ENCODE measurements around the gene KYAT1. TPM values are rescaled to one million over a fixed set of nuclear protein-coding genes. Genes with fewer than 3 reads are reported as not detected.

The KYAT1 gene
- total RNA-seq, 2 experiments from 2014 or later: 14.9 to 16.3 TPM

- no peak overlapping the region for H3K4me3 Mint-ChIP-seq
- peaks cover 2% of the 10 kb centered on the region for H3K36me3 Mint-ChIP-seq
- no peaks in the 10 kb centered on the region for H3K9me3 Mint-ChIP-seq
- no peaks in the 10 kb centered on the region for H3K4me1 Mint-ChIP-seq
- no peak overlapping the region for H3K27ac Mint-ChIP-seq
- ATAC-seq (ENCODE audit: low read depth) (no peak), DNase-seq (no peak)
- POLR2A ChIA-PET: interaction anchor here (0.6 kb wide), 1 partner anchor 63 kb away, joined by 4 read pairs; no protein-coding TSS in a partner anchor
- H3K27me3 Mint-ChIP-seq: no peaks in the 10 kb centered on the region
Observed at GRCh38 chr9:128836509-128837145, 45.1 kb downstream of the KYAT1 start.

DNA sequence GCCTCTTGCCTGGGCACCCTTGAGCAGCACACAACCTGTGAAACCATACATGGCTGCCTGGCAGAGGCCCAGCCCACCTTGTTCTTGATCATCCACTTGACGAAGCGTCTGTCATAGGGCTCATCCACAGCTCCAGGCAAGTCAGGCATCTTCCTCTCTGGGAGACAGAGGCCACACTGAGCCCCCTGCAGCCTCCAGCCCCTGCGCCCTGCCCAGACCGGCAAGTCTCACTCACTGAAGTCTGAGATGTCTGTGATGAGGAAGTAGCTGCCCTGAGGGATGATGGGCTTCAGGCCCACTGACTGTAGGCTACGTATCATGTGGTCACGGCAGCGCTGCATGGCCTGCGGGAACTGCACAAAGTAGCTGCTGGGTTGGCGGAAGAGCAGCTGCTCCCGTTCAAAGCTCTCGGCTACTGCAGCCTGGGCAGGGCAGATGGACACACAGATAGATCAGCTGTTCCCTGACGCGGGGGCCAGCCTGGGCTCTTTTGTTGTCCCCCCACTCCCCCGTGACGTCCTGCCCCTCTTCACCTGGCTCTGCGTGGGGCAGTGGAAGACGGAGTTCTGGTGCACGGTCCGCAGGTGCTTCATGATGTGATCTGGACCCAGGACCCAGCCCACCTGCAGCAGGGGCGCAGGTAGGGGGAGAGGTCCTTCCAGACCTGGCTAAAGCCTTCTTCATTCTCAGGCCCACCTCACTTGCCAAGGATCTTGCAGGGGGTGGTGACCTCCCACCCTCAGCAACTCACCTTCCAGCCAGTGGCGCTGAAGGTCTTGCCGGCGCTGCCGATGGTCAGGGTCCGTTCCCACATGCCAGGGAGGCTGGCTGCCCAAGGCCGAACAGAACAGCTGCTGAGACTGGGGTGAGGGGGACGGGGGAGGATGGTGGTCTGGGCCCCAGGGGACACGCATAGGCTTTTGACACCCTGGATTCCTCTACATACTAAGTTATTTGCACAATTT lies 46.2 kb downstream of the KYAT1 start:
- Mint-ChIP-seq H3K4me1 (no peaks in the 10 kb centered on the region), H3K4me3 (no peak overlapping the region), H3K9me3 (no peaks in the 10 kb centered on the region), H3K36me3 (peaks cover 2% of the 10 kb centered on the region), H3K27ac (no peak overlapping the region), H3K27me3 (no peaks in the 10 kb centered on the region)
- POLR2A ChIA-PET: interaction anchor here (0.6 to 0.9 kb wide), 2 partner anchors 17 to 62 kb away, joined by 3 to 4 read pairs; partner anchors contain the start of gene ENDOG
- no peak for ATAC-seq (ENCODE audit: low read depth)
- no peak for DNase-seq

DNA sequence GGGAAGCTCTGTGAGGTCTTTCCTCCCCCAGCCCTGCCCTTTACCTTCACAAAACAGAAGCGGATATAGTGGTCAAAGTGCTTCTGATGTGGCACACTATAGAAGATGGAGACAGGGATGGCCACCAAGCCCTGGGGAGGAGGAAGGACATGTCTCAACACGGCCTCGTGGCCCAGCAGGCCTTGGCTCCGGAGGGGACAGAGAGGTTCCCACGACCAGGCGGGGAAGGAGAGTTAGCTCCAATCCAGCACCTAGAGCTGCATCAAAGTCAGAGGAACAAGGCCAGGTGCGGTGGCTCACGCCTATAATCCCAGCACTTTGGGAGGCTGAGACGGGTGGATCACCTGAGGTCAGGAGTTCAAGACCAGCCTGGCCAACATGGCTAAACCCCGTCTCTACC lies 48.1 kb downstream of the KYAT1 start:
- no peak overlapping the region for H3K4me3 Mint-ChIP-seq
- POLR2A ChIA-PET: no interaction called here
- H3K36me3 Mint-ChIP-seq: peaks cover 5% of the 10 kb centered on the region
- H3K27me3 Mint-ChIP-seq: no peaks in the 10 kb centered on the region
- DNase-seq (no peak), ATAC-seq (ENCODE audit: low read depth) (no peak)
- H3K9me3 Mint-ChIP-seq: no peaks in the 10 kb centered on the region
- no peak overlapping the region for H3K27ac Mint-ChIP-seq
- peaks cover 12% of the 10 kb centered on the region for H3K4me1 Mint-ChIP-seq

DNA sequence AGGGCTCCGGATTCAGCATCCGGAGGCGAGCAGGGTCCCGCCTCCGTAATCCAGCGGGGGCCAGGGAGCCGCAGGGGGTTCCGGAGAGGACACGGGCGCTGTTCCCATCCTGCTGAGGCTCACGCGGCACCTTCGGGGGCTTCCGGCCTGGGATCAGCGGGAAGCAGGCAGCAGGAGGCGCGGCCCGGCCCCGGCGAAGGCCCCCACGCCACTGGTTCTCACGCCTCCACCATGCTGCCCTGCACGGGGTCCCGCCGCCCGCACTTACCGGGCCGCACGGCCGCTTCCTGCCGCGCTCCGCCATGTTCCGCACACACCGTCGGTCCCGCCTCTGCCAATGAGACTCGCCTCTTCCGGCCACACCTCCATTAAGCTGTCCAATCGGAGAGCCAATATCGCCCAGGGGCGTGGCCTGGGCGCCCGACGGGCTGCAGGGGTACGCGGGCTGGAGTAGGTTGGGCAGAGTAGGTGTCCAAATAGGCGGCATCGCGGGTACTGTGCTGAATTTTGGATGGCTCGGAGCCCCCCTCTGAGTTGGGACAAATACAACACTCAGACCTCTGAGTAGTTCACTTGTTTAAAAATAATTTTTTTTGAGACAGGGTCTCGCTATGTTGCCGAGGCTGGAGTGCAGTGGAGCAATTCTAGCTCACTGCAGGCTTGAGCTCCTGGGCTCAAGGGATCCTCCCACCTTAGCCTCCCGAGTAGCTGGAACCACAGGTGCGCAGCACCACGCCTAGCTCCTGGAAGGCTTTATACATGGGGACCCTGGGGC lies 52.1 kb downstream of the KYAT1 start, which contains the start of gene SPOUT1:
Gene SPOUT1, minus strand, starts transcription at position 318 of the 775 bp plus-strand sequence. Its CDS starts 14 bp downstream, at position 304.
- Mint-ChIP-seq H3K27me3 (no peaks in the 10 kb centered on the region), H3K27ac (peak within 1 kb of the TSS; percentile 92), H3K4me3 (peak within 1 kb of the TSS; percentile 96), H3K36me3 (peaks cover 3% of the 10 kb centered on the region), H3K9me3 (no peaks in the 10 kb centered on the region), H3K4me1 (peaks cover 23% of the 10 kb centered on the region)
- POLR2A ChIA-PET: interaction anchor here (0.6 to 1.6 kb wide), 14 partner anchors 8 to 243 kb away, joined by 3 to 32 read pairs (median 4); partner anchors contain the start of genes DOLK, ENDOG, MIGA2 and NUP188
- peak; percentile 95 for DNase-seq
- peak; percentile 98 for ATAC-seq (ENCODE audit: low read depth)

DNA sequence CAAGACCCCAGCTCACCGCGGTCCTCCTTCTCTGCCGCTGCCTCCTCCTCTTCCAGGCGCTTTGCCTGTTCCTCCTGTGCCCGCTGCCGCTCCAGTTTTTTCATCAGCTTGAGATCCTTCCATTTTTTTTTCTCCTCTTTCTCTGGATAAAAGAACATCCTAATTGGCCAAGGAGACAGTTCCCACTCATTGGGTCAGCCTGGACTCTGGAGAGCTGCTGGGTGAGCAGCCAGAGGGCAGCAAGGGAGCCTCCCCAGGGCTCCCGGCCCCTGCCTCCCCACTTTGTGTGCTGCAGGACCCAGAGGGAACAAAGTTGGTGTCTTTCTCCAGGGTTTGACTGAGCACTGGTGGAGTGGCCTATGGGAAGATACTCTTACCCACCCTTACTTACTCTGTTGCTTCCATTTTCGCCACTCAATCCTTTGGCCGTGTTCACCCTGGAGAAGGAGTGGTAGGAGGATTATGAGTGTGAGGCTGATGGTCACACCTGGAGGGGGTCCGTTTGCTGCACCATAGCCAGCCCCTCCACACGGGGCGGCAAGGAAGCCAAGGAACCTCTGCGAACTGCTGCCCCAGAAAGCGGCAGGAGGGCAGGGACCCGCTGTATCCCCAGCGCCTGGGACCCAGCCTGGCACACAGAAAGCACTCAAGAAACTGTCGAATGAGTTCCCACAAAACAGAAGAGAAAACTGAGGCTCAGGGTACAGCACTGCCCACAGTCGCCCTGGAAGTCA lies 52.9 kb downstream of the KYAT1 start:
- Mint-ChIP-seq H3K4me1 (peaks cover 23% of the 10 kb centered on the region), H3K4me3 (peak overlapping the region; percentile 96), H3K9me3 (no peaks in the 10 kb centered on the region), H3K27me3 (no peaks in the 10 kb centered on the region), H3K36me3 (peaks cover 4% of the 10 kb centered on the region), H3K27ac (peak overlapping the region; percentile 92)
- ATAC-seq (ENCODE audit: low read depth): no peak
- no peak for DNase-seq
- POLR2A ChIA-PET: interaction anchor here (0.5 to 2.3 kb wide), 6 partner anchors 10 to 276 kb away, joined by 3 to 32 read pairs (median 4); partner anchors contain the start of genes DOLK, ENDOG, NUP188 and ZDHHC12

GRCh38 chr9:128828267-128828666 lies 53.5 kb downstream of the KYAT1 start:
- H3K27me3 Mint-ChIP-seq: no peaks in the 10 kb centered on the region
- H3K4me1 Mint-ChIP-seq: peaks cover 23% of the 10 kb centered on the region
- H3K4me3 Mint-ChIP-seq: peak overlapping the region; percentile 96
- ATAC-seq (ENCODE audit: low read depth) (no peak), DNase-seq (no peak)
- H3K36me3 Mint-ChIP-seq: peaks cover 4% of the 10 kb centered on the region
- no peaks in the 10 kb centered on the region for H3K9me3 Mint-ChIP-seq
- POLR2A ChIA-PET: interaction anchor here (2.3 kb wide), 1 partner anchor 10 kb away, joined by 9 read pairs; the partner anchor contains the start of gene ENDOG
- H3K27ac Mint-ChIP-seq: peak overlapping the region; percentile 92

DNA sequence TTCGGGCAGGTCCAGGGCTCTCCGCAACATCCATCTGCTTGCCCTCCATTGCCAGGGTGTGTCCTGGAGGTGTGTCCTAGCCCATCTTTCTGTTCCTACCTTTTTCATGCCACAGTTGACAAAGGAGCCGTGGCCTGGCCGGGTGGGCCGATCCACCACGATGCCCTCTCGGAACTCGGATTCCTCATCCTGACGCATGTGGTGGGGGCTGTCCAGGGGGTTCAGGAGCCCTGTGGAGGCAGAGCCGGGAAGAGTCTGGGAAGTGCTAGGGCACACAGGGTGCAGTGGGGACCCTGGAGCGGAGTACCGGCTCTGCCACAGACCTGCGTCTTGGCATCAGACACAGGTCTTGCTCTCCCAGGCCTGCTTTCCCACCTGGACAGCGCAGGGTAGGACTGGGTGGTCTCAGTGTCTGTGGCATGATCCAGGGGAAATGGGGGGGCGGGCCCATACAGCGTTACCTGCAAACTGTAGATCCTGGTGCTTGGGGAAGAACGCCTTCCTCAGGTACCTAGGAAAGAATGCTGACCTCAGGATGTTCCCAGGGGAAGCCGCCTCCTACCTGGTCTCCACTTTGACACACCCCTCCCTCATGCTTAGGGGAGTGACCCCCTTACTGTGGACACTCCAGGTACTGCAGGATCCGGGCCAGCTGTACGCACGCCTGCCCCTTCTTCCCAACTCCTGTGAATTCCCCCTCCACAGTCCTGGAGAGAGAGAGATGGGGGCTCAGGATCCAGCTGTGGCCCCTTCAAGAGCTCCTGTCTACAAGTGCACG lies 55.6 kb downstream of the KYAT1 start:
- no peaks in the 10 kb centered on the region for H3K9me3 Mint-ChIP-seq
- H3K36me3 Mint-ChIP-seq: peaks cover 6% of the 10 kb centered on the region
- POLR2A ChIA-PET: interaction anchor here (0.5 kb wide), 1 partner anchor 8 kb away, joined by 4 read pairs; no protein-coding TSS in a partner anchor
- no peaks in the 10 kb centered on the region for H3K27me3 Mint-ChIP-seq
- DNase-seq (no peak), ATAC-seq (ENCODE audit: low read depth) (no peak)
- no peak overlapping the region for H3K4me3 Mint-ChIP-seq
- no peak overlapping the region for H3K27ac Mint-ChIP-seq
- peaks cover 25% of the 10 kb centered on the region for H3K4me1 Mint-ChIP-seq

DNA sequence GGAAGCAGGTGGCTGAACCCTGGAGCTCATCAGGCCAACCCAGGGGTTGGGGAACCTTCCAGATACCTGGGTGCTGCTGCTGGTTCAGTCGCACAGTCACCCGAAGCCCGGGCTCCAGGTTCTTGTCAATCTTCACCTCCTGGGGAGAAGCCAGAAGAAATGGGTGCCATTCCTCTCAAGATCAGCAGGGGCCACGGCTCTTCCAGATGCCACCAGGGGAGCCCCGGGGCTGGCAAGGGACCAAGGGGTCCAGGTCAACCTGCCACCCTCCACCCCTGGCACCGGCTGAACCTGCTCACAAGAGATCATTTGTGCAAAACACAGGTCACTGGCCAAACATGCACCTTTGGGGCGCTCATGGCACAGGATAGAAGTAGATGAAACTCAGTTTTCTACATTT lies 56.8 kb downstream of the KYAT1 start:
- POLR2A ChIA-PET: interaction anchor here (0.6 kb wide), 1 partner anchor 30 kb away, joined by 3 read pairs; no protein-coding TSS in a partner anchor
- no peak overlapping the region for H3K27ac Mint-ChIP-seq
- H3K4me1 Mint-ChIP-seq: peaks cover 22% of the 10 kb centered on the region
- H3K4me3 Mint-ChIP-seq: no peak overlapping the region
- peaks cover 6% of the 10 kb centered on the region for H3K36me3 Mint-ChIP-seq
- H3K27me3 Mint-ChIP-seq: no peaks in the 10 kb centered on the region
- H3K9me3 Mint-ChIP-seq: no peaks in the 10 kb centered on the region
- DNase-seq (no peak), ATAC-seq (ENCODE audit: low read depth) (no peak)

GRCh38 chr9:128823903-128824406 lies 57.8 kb downstream of the KYAT1 start:
- POLR2A ChIA-PET: no interaction called here
- Mint-ChIP-seq H3K9me3 (no peaks in the 10 kb centered on the region), H3K4me3 (no peak overlapping the region), H3K27me3 (no peaks in the 10 kb centered on the region), H3K4me1 (peaks cover 22% of the 10 kb centered on the region), H3K36me3 (peaks cover 3% of the 10 kb centered on the region), H3K27ac (no peak overlapping the region)
- ATAC-seq (ENCODE audit: low read depth) (no peak), DNase-seq (no peak)

DNA sequence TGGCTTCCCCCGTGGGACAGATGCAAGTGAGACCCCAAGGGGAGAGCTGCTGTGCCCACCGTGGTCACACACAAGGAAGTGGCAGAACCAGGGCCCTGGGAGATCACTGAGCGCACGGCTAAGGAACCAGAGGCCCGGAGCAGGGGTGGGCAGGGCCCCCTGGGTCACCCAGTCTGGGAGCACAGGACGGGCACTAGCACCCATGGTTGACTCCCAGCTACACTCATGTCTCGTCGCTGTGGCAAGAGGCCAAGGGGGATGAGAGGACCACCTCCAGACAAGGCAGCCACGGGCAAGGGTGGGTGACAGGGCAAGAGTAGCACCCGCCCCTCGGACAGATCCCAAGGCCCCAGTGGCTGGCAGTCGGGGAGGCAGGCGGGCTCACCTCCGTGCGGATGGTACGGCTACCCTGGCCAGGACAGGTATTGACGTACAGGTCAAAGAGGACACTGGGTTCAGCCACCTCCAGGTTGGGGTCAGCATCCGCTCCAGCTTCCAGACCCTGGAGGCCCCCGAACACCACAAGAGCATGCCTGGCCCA lies 58.3 kb downstream of the KYAT1 start:
- POLR2A ChIA-PET: no interaction called here
- H3K4me3 Mint-ChIP-seq: no peak overlapping the region
- peaks cover 17% of the 10 kb centered on the region for H3K4me1 Mint-ChIP-seq
- H3K27me3 Mint-ChIP-seq: no peaks in the 10 kb centered on the region
- no peak for DNase-seq
- peaks cover 3% of the 10 kb centered on the region for H3K36me3 Mint-ChIP-seq
- H3K27ac Mint-ChIP-seq: no peak overlapping the region
- H3K9me3 Mint-ChIP-seq: no peaks in the 10 kb centered on the region
- no peak for ATAC-seq (ENCODE audit: low read depth)

- ATAC-seq (ENCODE audit: low read depth) (no peak), DNase-seq (no peak)
- Mint-ChIP-seq H3K9me3 (no peaks in the 10 kb centered on the region), H3K27me3 (no peaks in the 10 kb centered on the region), H3K4me1 (peaks cover 12% of the 10 kb centered on the region), H3K27ac (no peak overlapping the region), H3K36me3 (peaks cover 3% of the 10 kb centered on the region), H3K4me3 (no peak overlapping the region)
- POLR2A ChIA-PET: no interaction called here
Observed at GRCh38 chr9:128822407-128823042, 59.2 kb downstream of the KYAT1 start.

Measured in activated naive CD8-positive, alpha-beta T cell treated with anti-CD3 and anti-CD28 coated beads, Interleukin-2, amount 10 ng/mL, durations not matched to agents 7 days and 5 days (primary cell).